Measurements from ENCODE around the gene SERPINB5. TPM values are rescaled to one million over a fixed set of nuclear protein-coding genes. Genes with fewer than 3 reads are reported as not detected.

Gene SERPINB5
- total and polyA plus RNA-seq, 2 donors (not counting 1 experiment from before 2014, with no cell fraction given): not detected

DNA sequence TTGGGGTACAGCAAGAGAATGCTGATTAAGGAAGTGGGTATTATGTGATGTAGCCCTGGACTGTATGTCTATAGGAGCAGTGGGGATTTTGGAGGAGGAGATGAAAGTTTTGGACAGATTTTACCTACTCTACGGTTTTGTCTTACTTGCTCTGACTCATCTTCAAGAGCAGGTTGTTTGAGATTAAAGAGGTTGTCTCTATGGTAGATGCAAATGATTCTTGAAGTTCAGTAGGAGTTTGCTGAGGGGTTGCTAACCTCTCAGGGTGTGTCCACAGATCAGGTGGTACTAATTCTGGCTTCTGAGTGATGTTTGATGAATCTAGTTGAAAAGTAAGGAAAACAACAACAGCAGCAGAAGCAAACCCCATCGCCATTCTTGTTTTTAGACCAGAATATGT lies 55.7 kb downstream of the SERPINB5 start:
- Histone ChIP-seq H3K4me3 (ENCODE audit: control extremely low read depth in 1 of 5, extremely low read depth in 1 of 5, insufficient read depth in 1 of 5, low read depth in 2 of 5, low read length in 4 of 5) (no peak overlapping the region), H3K4me2 (replicated peaks; ENCODE audit: low read depth, low read length, poor library complexity, severe bottlenecking) (no peak overlapping the region), H3K79me2 (ENCODE audit: control insufficient read depth, insufficient read depth, low read length) (no peaks in the 10 kb centered on the region), H3K36me3 (replicated peaks in 1 of 2; ENCODE audit: control extremely low read depth in 1 of 2, control insufficient read depth in 1 of 2, extremely low read depth in 1 of 2, insufficient read depth in 2 of 2, low read length in 1 of 2) (no peaks in the 10 kb centered on the region), H3K9ac (ENCODE audit: low read length) (no peak overlapping the region), H3K9me3 (ENCODE audit: control extremely low read depth in 1 of 3, control insufficient read depth in 2 of 3, insufficient read depth in 1 of 3, low read length in 2 of 3) (no peaks in the 10 kb centered on the region), H4K20me1 (ENCODE audit: control insufficient read depth, insufficient read depth, low read length, poor library complexity, severe bottlenecking) (no peaks in the 10 kb centered on the region), H2AFZ (ENCODE audit: insufficient read depth, low read depth, low read length, poor library complexity, severe bottlenecking) (no peak overlapping the region), H3K4me1 (ENCODE audit: control insufficient read depth in 2 of 2, insufficient read depth in 2 of 2, low read length in 2 of 2) (no peaks in the 10 kb centered on the region), H3K27me3 (replicated peaks in 1 of 4; ENCODE audit: control extremely low read depth in 1 of 4, control insufficient read depth in 3 of 4, insufficient read depth in 4 of 4, low read length in 3 of 4) (no peaks in the 10 kb centered on the region), H3K27ac (ENCODE audit: low read length in 2 of 2) (no peak overlapping the region)
- intact Hi-C loops (cut with micrococcal nuclease): no loop called here
- DNase-seq (no peak), ATAC-seq (ENCODE audit: low read depth) (no peak)
- Mint-ChIP-seq H3K9me3 (ENCODE audit: insufficient read depth) (no peaks in the 10 kb centered on the region), H3K4me1 (no peaks in the 10 kb centered on the region), H3K4me3 (no peak overlapping the region), H3K27me3 (peaks cover 37% of the 10 kb centered on the region), H3K27ac (no peak overlapping the region)
- no CpG with 5 or more reads among the region's 2 CpGs for WGBS (ENCODE audit: insufficient coverage)
- POLR2A ChIA-PET: no interaction called here
- TF ChIP-seq EZH2 (IDR thresholded peaks at IDR 0.05; ENCODE audit: borderline replicate concordance, insufficient read depth, low read depth, low read length, poor library complexity, severe bottlenecking): no peak
- CTCF ChIA-PET: no interaction called here

DNA sequence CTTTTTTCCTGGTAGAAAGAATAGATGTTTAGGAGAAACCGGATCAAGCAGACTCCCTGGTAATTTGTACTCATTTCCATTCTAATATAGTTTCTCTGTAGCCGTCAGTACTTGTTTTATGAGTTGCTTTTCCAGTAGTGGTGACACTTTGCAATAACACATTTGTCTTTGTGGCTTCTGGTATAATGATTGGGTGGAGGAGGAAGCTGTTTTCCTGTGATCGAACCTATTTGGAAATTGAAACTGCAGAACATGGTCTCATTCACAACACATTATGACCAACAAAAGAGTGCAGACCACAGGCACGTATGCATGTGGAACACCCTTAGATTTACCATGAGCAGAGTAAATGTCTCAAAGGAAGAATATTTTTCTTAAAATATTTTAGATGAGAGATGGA lies 57.9 kb downstream of the SERPINB5 start:
- ATAC-seq (ENCODE audit: low read depth) (no peak), DNase-seq (no peak)
- POLR2A ChIA-PET: no interaction called here
- no peaks in the 10 kb centered on the region for H3K9me3 ChIP-seq (ENCODE audit: control extremely low read depth in 1 of 3, control insufficient read depth in 2 of 3, insufficient read depth in 1 of 3, low read length in 2 of 3)
- H2AFZ ChIP-seq (ENCODE audit: insufficient read depth, low read depth, low read length, poor library complexity, severe bottlenecking): no peak overlapping the region
- no peak overlapping the region for H3K4me2 ChIP-seq (replicated peaks; ENCODE audit: low read depth, low read length, poor library complexity, severe bottlenecking)
- TF ChIP-seq, protein P1, sequence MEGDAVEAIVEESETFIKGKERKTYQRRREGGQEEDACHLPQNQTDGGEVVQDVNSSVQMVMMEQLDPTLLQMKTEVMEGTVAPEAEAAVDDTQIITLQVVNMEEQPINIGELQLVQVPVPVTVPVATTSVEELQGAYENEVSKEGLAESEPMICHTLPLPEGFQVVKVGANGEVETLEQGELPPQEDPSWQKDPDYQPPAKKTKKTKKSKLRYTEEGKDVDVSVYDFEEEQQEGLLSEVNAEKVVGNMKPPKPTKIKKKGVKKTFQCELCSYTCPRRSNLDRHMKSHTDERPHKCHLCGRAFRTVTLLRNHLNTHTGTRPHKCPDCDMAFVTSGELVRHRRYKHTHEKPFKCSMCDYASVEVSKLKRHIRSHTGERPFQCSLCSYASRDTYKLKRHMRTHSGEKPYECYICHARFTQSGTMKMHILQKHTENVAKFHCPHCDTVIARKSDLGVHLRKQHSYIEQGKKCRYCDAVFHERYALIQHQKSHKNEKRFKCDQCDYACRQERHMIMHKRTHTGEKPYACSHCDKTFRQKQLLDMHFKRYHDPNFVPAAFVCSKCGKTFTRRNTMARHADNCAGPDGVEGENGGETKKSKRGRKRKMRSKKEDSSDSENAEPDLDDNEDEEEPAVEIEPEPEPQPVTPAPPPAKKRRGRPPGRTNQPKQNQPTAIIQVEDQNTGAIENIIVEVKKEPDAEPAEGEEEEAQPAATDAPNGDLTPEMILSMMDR (IDR thresholded peaks at IDR 0.05): no peak
- no peak for TF ChIP-seq EZH2 (IDR thresholded peaks at IDR 0.05; ENCODE audit: borderline replicate concordance, insufficient read depth, low read depth, low read length, poor library complexity, severe bottlenecking)
- H3K36me3 ChIP-seq (replicated peaks in 1 of 2; ENCODE audit: control extremely low read depth in 1 of 2, control insufficient read depth in 1 of 2, extremely low read depth in 1 of 2, insufficient read depth in 2 of 2, low read length in 1 of 2): no peaks in the 10 kb centered on the region
- Mint-ChIP-seq H3K4me3 (no peak overlapping the region), H3K27ac (no peak overlapping the region), H3K9me3 (ENCODE audit: insufficient read depth) (no peaks in the 10 kb centered on the region), H3K4me1 (no peaks in the 10 kb centered on the region), H3K27me3 (peaks cover 33% of the 10 kb centered on the region)
- no peaks in the 10 kb centered on the region for H3K4me1 ChIP-seq (ENCODE audit: control insufficient read depth in 2 of 2, insufficient read depth in 2 of 2, low read length in 2 of 2)
- H3K9ac ChIP-seq (ENCODE audit: low read length): no peak overlapping the region
- CTCF ChIA-PET: interaction anchor here (0.7 to 1.8 kb wide), 2 partner anchors 17 to 21 kb away, joined by 3 to 5 read pairs; no protein-coding TSS in a partner anchor
- H3K79me2 ChIP-seq (ENCODE audit: control insufficient read depth, insufficient read depth, low read length): no peaks in the 10 kb centered on the region
- H4K20me1 ChIP-seq (ENCODE audit: control insufficient read depth, insufficient read depth, low read length, poor library complexity, severe bottlenecking): no peaks in the 10 kb centered on the region
- WGBS (ENCODE audit: insufficient coverage): no CpG with 5 or more reads among the region's 4 CpGs
- intact Hi-C loops (cut with micrococcal nuclease): no loop called here
- H3K27ac ChIP-seq (ENCODE audit: low read length in 2 of 2): no peak overlapping the region
- H3K27me3 ChIP-seq (replicated peaks in 1 of 4; ENCODE audit: control extremely low read depth in 1 of 4, control insufficient read depth in 3 of 4, insufficient read depth in 4 of 4, low read length in 3 of 4): no peaks in the 10 kb centered on the region
- no peak overlapping the region for H3K4me3 ChIP-seq (ENCODE audit: control extremely low read depth in 1 of 5, extremely low read depth in 1 of 5, insufficient read depth in 1 of 5, low read depth in 2 of 5, low read length in 4 of 5)

All from B cell (primary cell).